Peyer's patch (tissue), 4 donors: ENCODE results near the gene CBLB.

Source experiments
- POLR2A ChIP-seq, 2 donors: fragments of 450-650 bp; IDR thresholded peaks; one replicate each; pipeline ENCODE4 v1.5.1; 2017; ENCODE audit warnings: antibody characterized with exemption in 2 of 2, mild to moderate bottlenecking in 2 of 2, moderate library complexity in 2 of 2
- TF ChIP-seq, protein P1 (sequence below), 6 experiments: fragments of 450-650 bp in 4 of 6; fragments of 200-600 bp in 2 of 6; sonication (generic) in 1 of 6; IDR thresholded peaks; one replicate each; pipeline ENCODE4 v1.5.1; 2017 to 2019; ENCODE audit warnings: antibody characterized with exemption in 6 of 6, mild to moderate bottlenecking in 3 of 6, moderate library complexity in 1 of 6

DNA sequence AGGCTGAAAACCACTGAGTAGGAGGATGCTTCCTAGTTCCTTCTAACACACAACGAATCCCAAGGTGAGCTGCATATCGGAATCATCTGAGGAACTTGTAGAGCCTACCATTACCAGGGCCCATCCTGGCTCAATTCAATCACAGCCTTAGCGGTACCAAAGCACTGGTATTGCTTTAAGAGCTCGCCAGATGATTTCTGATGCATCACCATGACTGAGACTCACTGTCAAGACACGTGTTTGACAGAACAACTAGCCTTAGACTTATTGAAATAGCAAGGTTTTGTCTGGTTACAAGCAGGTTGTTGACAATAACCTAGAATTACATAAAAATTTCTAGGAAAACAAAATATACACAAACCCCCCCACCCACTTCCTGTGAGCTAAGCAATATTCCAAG is 68.5 kb downstream of the CBLB start:
- no peak for TF ChIP-seq POLR2A (IDR thresholded peaks at IDR 0.05)
- TF ChIP-seq, protein P1, sequence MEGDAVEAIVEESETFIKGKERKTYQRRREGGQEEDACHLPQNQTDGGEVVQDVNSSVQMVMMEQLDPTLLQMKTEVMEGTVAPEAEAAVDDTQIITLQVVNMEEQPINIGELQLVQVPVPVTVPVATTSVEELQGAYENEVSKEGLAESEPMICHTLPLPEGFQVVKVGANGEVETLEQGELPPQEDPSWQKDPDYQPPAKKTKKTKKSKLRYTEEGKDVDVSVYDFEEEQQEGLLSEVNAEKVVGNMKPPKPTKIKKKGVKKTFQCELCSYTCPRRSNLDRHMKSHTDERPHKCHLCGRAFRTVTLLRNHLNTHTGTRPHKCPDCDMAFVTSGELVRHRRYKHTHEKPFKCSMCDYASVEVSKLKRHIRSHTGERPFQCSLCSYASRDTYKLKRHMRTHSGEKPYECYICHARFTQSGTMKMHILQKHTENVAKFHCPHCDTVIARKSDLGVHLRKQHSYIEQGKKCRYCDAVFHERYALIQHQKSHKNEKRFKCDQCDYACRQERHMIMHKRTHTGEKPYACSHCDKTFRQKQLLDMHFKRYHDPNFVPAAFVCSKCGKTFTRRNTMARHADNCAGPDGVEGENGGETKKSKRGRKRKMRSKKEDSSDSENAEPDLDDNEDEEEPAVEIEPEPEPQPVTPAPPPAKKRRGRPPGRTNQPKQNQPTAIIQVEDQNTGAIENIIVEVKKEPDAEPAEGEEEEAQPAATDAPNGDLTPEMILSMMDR (IDR thresholded peaks at IDR 0.05) = no peak
